ENCODE measurements around the gene UNC79. TPM values are rescaled to one million over a fixed set of nuclear protein-coding genes. Genes with fewer than 3 reads are reported as not detected.

Gene UNC79
- total RNA-seq, 4 donors from 2014 or later: 0.06 to 0.24 (median 0.19) TPM; not detected in 1

DNA sequence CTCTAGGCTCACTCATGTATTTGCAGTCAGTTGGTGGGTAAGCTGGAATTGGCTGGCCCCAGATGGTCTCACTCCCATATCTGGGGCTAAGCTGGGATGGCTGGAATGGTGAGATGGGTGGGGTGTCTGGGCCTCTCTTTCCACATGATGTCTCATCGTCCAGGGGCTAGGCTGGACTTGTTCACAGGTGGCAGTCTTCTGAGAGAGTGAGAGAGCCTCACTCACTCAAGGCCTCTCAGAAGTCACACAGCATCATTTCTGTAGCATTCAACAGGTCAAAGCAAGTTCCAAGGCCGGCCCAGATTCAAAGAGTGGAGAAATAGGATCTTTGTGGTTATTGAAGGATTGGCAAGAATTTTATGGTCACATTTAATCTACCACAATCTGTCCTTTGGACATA lies 102.7 kb downstream of the UNC79 start:
- TF ChIP-seq, protein P1, sequence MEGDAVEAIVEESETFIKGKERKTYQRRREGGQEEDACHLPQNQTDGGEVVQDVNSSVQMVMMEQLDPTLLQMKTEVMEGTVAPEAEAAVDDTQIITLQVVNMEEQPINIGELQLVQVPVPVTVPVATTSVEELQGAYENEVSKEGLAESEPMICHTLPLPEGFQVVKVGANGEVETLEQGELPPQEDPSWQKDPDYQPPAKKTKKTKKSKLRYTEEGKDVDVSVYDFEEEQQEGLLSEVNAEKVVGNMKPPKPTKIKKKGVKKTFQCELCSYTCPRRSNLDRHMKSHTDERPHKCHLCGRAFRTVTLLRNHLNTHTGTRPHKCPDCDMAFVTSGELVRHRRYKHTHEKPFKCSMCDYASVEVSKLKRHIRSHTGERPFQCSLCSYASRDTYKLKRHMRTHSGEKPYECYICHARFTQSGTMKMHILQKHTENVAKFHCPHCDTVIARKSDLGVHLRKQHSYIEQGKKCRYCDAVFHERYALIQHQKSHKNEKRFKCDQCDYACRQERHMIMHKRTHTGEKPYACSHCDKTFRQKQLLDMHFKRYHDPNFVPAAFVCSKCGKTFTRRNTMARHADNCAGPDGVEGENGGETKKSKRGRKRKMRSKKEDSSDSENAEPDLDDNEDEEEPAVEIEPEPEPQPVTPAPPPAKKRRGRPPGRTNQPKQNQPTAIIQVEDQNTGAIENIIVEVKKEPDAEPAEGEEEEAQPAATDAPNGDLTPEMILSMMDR (IDR thresholded peaks at IDR 0.05): no peak
- ATAC-seq (ENCODE audit: low FRiP score) (no peak), DNase-seq (ENCODE audit: low spot score) (no peak)

DNA sequence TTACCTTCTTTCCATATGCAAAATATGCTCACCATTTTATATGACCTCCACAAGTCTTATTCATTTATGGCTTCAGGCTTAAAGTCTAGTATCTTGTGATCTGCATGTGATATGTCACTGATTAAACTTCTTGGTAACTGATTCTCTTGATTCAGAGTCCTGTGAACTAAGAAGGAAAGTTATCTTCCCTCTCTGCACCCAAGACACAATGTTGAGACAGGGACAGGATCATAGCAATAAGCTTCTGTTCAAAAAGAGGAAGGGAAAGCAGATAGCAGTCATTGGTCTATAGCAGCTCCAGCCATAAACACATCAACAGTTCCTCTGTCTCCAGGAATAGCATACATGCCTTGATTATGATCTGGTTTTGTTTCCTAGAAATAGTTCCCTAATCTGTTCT lies 103.1 kb downstream of the UNC79 start:
- TF ChIP-seq, protein P1 (IDR thresholded peaks at IDR 0.05): no peak
- no peak for DNase-seq (ENCODE audit: low spot score)
- no peak for ATAC-seq (ENCODE audit: low FRiP score)

DNA sequence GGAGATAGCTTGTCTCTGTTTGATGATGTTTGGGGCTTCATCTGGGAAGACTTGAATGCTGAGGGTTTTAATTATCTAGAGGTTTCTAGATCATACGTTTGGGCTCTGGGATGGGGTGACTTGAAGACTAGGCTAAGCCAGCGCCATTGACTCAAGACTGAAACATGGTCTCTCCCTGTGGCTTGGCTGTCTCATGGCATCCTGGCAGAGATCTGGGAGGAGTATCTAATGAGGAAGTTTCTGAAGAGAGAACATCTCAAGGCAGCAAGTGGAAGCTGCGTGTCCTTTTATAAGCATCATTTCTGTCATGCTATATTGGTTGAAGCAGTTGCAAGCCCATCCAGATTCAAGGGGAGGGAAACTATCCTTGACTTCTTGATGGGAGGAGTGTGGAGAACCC lies 104.8 kb downstream of the UNC79 start:
- ATAC-seq (ENCODE audit: low FRiP score) (no peak), DNase-seq (ENCODE audit: low spot score) (no peak)
- TF ChIP-seq, protein P1 (IDR thresholded peaks at IDR 0.05): no peak

DNA sequence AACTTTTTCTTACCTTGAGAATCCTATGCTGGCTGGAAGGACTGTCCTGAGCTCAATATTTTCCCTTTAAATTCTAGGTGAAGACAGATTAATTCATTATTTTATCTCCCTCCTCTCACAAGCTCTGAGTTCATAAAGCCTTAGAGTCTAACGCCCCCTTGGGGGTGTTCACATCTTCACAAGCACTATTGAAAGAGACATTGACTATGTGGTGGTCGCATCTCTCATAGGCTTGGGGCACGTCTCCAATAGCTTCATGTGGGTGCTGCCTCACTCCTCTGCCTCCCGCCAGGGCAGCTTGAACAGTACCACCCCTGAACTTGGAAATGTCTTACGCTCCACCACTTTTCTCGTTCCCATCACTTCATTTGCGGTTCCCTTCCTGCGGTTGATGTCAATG lies 106.2 kb downstream of the UNC79 start:
- no peak for ATAC-seq (ENCODE audit: low FRiP score)
- DNase-seq (ENCODE audit: low spot score): no peak
- TF ChIP-seq, protein P1 (IDR thresholded peaks at IDR 0.05): no peak

DNA sequence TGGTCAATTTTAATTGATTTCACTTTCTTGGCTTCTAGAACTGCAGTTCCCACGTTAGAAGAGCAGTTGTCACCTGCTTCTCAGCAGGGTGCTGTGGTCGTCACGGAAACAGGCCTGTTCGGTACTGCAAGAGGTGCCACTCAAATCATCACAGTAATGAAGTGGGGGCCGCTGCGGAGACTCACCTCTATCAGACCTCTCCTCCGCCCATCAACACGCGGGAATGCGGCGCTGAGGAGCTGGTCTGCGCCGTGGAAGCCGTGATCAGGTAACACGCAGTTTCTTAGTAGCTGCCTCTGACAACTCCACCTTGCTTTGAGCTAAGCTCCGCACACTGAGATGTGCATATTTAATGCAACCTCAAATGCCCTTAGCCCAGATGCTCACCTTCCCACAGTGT lies 107.2 kb downstream of the UNC79 start:
- ATAC-seq (ENCODE audit: low FRiP score) (no peak), DNase-seq (ENCODE audit: low spot score) (no peak)
- TF ChIP-seq, protein P1 (IDR thresholded peaks at IDR 0.05): no peak

DNA sequence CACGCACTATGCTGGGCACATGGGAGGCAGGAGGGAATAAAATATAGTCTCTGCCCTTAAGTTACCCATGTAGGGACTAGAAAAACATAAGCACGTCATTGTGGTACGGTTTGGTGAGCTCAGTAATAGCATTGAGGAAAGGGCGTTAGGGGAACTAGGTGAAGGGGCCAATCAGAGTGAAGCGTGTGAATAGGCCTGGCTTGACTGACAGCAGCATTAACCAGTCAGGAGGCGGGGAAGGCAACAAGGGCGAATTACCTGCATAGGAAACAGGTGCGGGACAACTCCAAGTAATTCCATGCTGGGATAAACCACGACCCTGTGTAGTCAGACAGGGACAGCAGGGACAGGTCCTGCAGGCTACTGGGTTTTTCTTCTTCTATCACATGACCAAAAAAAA lies 107.7 kb downstream of the UNC79 start:
- ATAC-seq (ENCODE audit: low FRiP score) (no peak), DNase-seq (ENCODE audit: low spot score) (no peak)
- TF ChIP-seq, protein P1 (IDR thresholded peaks at IDR 0.05): no peak

DNA sequence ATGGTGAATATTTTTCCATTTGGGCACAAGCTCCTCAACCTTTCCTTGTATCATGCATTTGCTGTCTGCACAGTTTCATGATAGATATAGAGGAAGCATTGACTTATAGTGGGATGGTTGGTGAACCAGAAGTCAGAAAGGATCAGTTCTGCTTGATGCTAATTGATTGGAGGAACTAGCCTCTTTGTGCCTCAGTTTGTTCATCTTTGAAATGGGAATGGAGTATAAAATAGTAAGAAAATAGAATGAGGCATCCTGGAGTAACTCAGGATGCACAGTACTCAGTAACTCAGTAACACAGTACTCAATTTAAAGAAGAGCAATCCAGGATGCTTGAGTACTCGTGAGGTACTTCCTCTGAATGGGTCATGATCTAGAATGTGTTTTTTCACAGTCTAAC lies 109.5 kb downstream of the UNC79 start:
- DNase-seq (ENCODE audit: low spot score) (no peak), ATAC-seq (ENCODE audit: low FRiP score) (no peak)
- TF ChIP-seq, protein P1 (IDR thresholded peaks at IDR 0.05): no peak

All from omental fat pad (tissue), 4 donors.